D341Med (cell line): ENCODE results near the gene PACSIN3.
"Not testable (repeated sequence)": the region's sequence is repeated elsewhere in the genome, so short reads cannot be mapped to it uniquely, and the experiment has no call there.

ENCODE experiments used
- DNase-seq: peaks from one replicate; pipeline ENCODE4 v3.0.0; 2012; ENCODE audit warnings: low spot score

Gene PACSIN3

GRCh38 chr11:47186076-47186699, at the start of gene PACSIN3:
Gene PACSIN3, minus strand, starts transcription at chr11:47186434. Its CDS starts 3,707 bp downstream, at chr11:47182727.
- peak; percentile 86 for DNase-seq

DNA sequence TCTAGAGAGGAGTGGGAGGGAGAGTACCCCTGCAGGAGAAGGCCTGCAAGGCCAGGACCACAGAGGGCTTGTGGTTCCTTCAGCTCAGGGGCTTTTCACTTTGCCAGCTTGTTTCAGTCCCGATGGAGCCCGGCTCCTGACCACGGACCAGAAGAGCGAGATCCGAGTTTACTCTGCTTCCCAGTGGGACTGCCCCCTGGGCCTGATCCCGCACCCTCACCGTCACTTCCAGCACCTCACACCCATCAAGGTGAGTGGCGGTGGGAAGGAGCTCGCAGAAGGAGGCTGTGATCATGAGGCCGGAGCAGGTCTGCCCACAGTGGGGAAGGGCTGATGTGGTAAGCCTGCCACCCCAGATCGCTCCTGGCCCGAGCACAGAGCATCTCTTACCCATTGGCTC, 48.9 kb upstream of the PACSIN3 start:
- no peak for DNase-seq

DNA sequence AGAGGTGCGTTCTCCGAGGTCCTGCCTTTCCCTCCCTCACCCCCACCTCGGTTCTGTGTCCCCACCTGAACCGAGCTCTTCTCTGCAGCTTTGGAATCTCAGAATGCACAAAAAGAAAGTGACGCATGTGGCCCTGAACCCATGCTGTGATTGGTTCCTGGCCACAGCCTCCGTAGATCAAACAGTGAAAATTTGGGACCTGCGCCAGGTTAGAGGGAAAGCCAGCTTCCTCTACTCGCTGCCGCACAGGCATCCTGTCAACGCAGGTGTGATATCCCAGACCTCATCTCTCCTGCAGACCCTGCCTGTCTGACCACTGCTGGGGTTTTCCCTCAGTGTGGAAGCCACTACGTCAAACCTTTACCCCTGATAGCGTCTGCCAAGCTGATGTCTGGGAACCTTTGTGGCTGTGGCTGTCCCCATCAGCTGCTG, 48.5 kb upstream of the PACSIN3 start:
- DNase-seq = no peak

DNA sequence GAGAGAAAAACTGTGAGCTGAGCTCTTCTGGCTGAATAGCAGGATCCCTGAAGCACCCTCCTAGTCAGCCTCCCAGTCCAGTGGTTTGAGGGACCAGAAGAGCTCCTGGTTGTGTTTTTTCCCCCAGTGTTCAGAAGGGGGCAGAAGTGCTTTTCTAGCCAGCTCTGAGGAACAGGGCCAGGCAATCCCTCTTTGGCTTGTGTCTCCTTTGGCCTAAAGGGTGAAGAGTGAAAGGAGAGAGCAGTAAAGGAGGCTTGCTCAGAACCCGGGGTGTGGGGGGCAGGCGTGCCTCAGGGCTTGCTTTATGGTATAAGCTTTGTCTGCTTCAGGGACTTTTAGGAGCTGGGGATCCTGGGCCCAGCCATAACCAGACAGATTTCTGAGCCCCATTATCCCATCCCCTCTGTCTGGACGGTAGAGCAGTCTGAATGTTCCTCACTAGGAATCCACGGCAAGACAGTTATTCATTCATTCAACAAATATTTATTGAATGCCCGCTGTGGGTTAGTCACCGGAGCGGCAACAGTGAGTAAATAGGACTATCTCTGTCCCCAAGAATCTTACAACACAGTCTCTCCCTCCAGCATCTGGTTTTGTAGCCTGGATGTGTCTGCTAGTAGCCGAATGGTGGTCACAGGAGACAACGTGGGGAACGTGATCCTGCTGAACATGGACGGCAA, 47.9 kb upstream of the PACSIN3 start:
- peak; percentile 49 for DNase-seq

DNA sequence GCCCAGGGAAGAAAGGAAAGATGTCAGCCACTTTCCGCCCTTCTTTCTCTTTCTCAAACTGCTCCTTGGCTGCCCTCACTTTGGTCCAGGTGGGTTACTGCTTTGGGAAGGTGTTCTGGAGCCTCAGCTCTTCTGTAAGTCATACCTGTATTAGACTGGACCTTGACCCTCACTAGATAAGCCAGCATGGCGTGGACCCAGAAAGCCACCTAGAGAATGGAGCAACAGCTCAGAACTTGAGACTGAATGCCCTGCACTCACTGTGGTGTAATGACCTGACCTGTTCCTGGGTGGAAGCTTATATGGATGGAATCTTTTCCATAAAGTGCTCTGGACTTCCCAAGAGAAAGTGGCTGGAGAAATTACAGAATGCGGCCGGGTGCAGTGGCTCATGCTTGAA, 46.8 kb upstream of the PACSIN3 start:
- no peak for DNase-seq

DNA sequence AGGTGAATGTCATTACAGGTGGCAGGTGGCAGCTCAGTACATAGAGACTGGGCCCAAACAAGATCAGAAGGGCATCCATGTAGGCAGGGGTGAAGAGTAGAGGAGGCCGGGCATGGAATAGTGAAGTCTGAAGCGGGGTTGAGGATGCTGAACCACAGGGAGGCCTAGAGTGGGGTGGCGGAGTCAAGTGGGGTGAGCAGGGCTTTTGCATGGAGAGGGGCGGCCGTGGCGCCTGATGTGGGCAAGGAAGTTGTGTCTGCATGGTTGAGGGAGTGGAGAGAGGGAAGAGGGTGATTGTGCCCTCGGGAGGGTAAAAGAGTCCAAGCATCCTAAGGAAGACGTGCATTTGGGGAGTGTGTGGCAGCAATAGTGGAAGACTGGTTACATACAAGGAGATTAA, 42.9 kb upstream of the PACSIN3 start:
- DNase-seq = no peak

DNA sequence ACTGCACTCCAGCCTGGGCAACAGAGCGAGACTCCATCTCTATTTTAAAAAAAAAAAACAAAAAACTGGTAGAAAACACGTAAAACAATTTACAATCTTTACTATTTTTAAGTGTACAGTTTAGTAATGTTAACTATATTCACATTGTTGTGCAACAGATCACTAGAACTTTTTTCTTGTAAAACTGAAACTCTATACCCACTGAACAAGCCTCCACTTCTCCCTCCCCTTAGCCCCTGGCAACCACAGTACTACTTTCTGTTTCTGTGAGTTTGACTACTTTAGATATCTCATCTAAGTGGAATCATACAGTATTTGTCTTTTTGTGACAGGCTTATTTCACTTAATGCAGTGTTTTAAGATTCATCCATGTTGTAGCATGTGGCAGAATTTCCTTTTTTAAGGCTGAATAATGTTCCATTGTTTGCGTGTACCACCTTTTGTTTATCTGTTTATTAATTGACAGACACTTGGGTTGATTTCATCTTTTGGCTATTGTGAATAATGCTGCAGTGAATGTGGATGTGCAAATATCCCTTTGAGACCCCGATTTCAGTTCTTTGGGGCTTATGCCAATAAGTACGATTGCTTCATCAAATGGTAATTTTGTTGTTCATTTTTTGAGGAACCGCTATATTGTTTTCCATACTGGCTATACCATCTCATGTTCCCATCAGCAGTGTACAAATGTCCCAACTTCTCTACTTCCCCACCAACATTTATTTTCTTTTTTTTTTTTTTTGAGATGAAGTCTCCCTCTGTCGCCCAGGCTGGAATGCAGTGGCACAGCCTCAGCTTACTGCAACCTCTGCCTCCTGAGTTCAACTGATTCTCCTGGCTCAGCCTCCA, 39.5 kb upstream of the PACSIN3 start:
- no peak for DNase-seq

GRCh38 chr11:47222696-47223095, 36.5 kb upstream of the PACSIN3 start:
- DNase-seq = no peak

- no peak for DNase-seq
Observed at GRCh38 chr11:47220401-47220821, 34.2 kb upstream of the PACSIN3 start.

DNA sequence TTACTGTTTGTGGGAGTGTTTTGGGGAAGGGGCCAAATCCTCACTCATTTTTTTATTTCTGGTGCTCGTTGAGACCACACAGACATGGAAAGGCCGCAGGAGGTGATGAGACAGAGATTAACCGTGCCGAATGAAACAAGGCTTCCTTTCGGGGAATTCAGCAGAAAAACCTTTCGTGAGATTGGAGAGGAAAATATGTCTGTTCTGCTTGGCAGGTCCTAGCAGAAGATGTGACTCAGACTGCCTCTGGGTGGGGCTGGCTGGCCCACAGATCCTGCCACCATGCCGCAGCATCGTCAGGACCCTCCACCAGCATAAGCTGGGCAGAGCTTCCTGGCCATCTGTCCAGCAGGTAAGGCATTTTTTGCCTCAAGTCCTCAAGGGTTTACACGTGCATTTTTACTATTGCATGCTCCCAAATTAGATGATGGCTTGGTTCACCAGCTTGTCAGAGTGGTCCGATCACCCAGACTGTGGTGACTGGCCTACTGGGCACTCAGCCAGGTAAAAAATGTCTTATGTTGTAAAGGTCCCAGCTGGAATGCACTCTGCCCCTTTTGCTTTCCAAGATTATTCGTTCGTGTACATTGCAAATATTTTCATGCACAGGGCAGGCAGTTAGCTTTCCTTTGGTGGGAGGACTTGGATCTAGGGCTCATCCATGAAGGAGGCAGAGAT, 30.0 kb upstream of the PACSIN3 start:
- DNase-seq = peak; percentile 61

- no peak for DNase-seq
Observed at GRCh38 chr11:47215366-47215910, 29.2 kb upstream of the PACSIN3 start.

DNA sequence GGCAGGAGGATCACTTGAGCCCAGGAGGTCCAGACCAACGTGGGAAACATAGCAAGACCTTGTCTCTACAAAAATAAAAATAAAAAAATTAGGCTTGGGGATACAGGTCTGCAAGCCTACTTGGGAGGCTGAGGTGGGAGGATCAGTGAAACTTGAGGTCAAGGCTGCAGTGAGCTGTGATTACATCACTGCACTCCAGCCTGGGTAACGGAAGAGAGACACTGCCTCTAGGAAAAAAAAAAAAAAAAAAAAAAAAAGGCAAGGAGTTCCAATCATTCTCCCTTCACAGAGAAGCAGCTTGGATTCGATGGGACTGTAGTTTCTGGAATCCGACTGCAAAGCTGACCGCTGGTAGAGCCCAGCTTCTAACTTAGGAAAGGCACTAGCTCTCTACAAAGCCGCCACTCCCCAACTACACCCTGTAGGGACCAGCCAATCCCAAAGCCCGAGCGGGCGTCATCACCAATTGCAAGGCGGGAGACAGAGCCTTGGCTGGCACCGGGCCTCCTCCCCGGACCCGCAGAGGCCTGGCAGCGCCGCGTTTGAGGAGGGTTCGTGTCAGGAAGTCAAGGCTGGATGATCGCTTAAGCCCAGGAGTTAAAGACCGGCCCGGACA, 27.8 kb upstream of the PACSIN3 start:
- peak; percentile 91 for DNase-seq

DNA sequence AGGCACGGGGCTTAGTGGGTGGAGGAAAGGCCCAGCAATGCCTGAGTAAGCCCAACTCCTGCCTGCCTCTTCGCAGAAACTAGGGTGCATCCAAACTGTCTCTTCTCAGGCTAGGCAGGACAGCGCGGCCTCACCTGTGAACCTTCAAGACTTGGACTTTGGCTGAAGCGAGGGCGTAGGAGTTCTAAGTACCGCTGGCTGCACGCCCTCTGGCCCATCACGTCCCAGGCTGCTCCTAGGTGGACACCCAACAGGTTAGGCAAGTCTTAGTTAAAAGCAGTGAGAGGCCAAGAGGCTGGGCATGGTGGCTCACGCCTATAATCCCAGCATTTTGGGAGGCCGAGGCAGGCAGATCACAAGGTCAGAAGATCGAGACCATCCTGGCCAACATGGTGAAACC, 26.7 kb upstream of the PACSIN3 start:
- DNase-seq = no peak

GRCh38 chr11:47208628-47209027, 22.4 kb upstream of the PACSIN3 start:
- DNase-seq = no peak

- DNase-seq = not testable (repeated sequence)
Observed at GRCh38 chr11:47208008-47208552, 21.8 kb upstream of the PACSIN3 start.

GRCh38 chr11:47207459-47207858, 21.2 kb upstream of the PACSIN3 start:
- DNase-seq = no peak

DNA sequence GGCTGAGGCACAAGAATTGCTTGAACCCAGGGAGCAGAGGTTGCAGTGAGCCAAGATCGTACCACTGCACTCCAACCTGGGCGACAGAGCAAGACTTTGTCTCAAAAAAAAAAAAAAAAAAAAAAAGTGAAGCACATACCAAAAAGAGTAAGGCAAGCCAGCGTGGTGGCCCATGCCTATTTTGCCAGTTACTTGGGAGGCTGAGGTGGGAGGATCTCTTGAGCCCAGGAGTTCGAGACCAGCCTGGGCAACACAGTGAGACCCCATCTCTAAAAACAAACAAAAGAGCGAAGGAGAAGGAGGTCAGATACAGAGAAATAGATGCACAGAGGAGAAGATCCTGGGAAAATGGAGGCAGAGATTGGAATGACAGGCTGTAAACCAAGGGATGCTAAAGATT, 20.3 kb upstream of the PACSIN3 start:
- not testable (repeated sequence) for DNase-seq

- DNase-seq = no peak
Observed at GRCh38 chr11:47204637-47204989, 18.4 kb upstream of the PACSIN3 start.

DNA sequence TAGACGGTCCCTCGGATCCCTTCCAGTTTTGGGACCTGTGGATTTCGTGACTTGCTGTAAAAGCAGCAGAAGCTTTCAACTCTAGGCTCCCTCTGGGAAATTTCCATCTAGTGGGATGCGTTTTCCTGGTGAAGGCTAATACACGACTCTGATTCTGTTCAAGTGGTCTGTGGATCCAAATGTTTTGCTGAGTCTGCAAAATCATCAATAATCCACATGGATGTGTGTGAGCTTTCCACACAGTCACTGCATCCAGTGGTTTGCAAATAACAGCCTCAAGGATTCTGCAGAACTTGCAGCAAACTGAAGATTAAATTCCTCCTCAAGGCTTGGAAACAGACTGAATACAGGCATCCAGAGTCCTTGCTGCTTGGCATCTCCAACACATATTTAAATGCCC, 16.3 kb upstream of the PACSIN3 start:
- no peak for DNase-seq

DNA sequence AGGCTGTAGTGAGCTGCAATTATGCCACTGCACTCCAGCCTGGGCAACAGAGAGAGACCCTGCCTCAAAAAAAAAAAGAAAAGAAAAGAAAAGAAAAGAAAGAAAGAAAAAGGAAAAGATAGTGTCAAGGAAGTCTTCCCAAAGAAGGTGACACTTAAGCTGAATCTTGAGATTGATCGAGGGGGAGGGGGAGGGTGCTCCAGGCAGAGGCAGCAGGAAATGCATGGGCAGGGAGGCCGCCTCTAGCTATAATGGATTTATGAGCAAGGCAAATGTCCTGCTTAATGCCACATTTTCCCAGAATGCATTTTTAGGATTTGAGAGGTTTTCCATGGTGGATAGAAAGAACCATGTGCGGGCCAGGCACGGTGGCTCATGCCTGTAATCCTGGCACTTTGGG, 14.8 kb upstream of the PACSIN3 start:
- DNase-seq = no peak

DNA sequence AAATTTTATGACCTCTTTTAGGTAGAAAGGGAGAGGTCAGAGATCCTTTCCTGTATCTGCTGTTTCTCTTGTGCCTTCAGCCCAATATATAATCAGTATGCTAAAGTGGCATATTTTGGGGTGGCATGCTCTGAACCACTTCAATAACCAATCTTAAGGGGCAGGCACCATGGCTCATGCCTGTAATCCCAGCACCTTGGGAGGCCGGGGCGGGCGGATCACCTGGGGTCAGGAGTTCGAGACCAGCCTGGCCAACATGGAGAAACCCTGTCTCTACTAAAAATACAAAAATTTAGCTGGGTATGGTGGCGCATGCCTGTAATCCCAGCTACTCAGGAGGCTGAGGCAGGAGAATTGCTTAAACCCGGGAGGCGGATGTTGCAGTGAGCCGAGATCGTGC, 11.9 kb upstream of the PACSIN3 start:
- not testable (repeated sequence) for DNase-seq
